ENCODE measurements around the gene ANAPC2. TPM values are rescaled to one million over a fixed set of nuclear protein-coding genes. Genes with fewer than 3 reads are reported as not detected.

The ANAPC2 gene
- total and polyA plus RNA-seq, 8 donors, result 22.2 to 122 (median 34.7) TPM

GRCh38 chr9:137141050-137141810 lies 47.1 kb downstream of the ANAPC2 start:
- whole genome bisulfite sequencing, 2 donors, result 72 to 84% methylated on average over 17 of the region's 17 CpGs
- TF ChIP-seq CTCF (IDR thresholded peaks at IDR 0.05), result no peak
- FAIRE-seq, result no peak

GRCh38 chr9:137140151-137141012 lies 48.0 kb downstream of the ANAPC2 start:
- no peaks in the 10 kb centered on the region for H3K36me3 ChIP-seq
- intact Hi-C loops (cut with DNase I), result no loop called here
- peak in 1 of 6 donors; percentile 45 for DNase-seq
- WGBS, 2 donors, result 54 to 60% methylated on average over 26 of the region's 26 CpGs
- no peak for ATAC-seq
- FAIRE-seq, result no peak
- no peak overlapping the region for H3K27ac ChIP-seq
- no peak overlapping the region for H3K4me3 ChIP-seq
- TF ChIP-seq CTCF (IDR thresholded peaks at IDR 0.05), result no peak
- H3K9me3 ChIP-seq, result no peaks in the 10 kb centered on the region
- H3K4me1 ChIP-seq, result peaks cover 0 to 3% (median 0%) of the 10 kb centered on the region in 3 donors
- peaks cover 0 to 7% (median 4%) of the 10 kb centered on the region in 4 donors for H3K27me3 ChIP-seq

More at GRCh38 chr9:137141050-137141810, 47.1 kb downstream of the ANAPC2 start:
- Histone ChIP-seq H3K27me3 (peaks cover 0 to 7% (median 4%) of the 10 kb centered on the region in 4 donors), H3K9me3 (no peaks in the 10 kb centered on the region), H3K27ac (no peak overlapping the region), H3K36me3 (no peaks in the 10 kb centered on the region), H3K4me1 (peaks cover 0 to 3% (median 0%) of the 10 kb centered on the region in 3 donors), H3K4me3 (no peak overlapping the region)
- ATAC-seq, result no peak
- peak in 1 of 6 donors; percentile 54 for DNase-seq
- intact Hi-C loops (cut with DNase I), result no loop called here

GRCh38 chr9:137139468-137140150 lies 48.8 kb downstream of the ANAPC2 start:
- 26 to 28% methylated on average over 27 to 37 of the region's 37 CpGs for WGBS, 2 donors
- TF ChIP-seq CTCF (IDR thresholded peaks at IDR 0.05), result no peak
- no peak overlapping the region for H3K4me3 ChIP-seq
- no peak for FAIRE-seq
- no peak for ATAC-seq
- peak in 1 of 6 donors; percentile 69 for DNase-seq
- no peaks in the 10 kb centered on the region for H3K9me3 ChIP-seq
- no peak overlapping the region for H3K27ac ChIP-seq
- no peaks in the 10 kb centered on the region for H3K36me3 ChIP-seq
- intact Hi-C loops (cut with DNase I), result no loop called here
- H3K27me3 ChIP-seq, result peaks cover 0 to 7% (median 4%) of the 10 kb centered on the region in 4 donors
- H3K4me1 ChIP-seq, result peaks cover 0 to 3% (median 0%) of the 10 kb centered on the region in 3 donors

GRCh38 chr9:137138722-137139467 lies 49.5 kb downstream of the ANAPC2 start, which contains the start of gene GRIN1:
Gene GRIN1, plus strand, starts transcription at chr9:137139154. Its CDS starts 333 bp downstream, at chr9:137139487.
- TF ChIP-seq CTCF (IDR thresholded peaks at IDR 0.05), result no peak
- intact Hi-C loops (cut with DNase I), result no loop called here
- FAIRE-seq, result no peak
- Histone ChIP-seq H3K9me3 (no peaks in the 10 kb centered on the region), H3K27ac (no peak within 1 kb of the TSS), H3K36me3 (no peaks in the 10 kb centered on the region), H3K4me3 (peak within 1 kb of the TSS in 1 of 4 donors; percentile 28), H3K27me3 (peaks cover 0 to 7% (median 4%) of the 10 kb centered on the region in 4 donors), H3K4me1 (peaks cover 0 to 3% (median 0%) of the 10 kb centered on the region in 3 donors)
- WGBS, 2 donors, result 5 to 7% methylated on average over 41 to 104 of the region's 104 CpGs
- ATAC-seq, result peak; percentile 78 to 94 (median 86)
- peak in 4 of 6 donors; percentile 44 to 80 (median 71) for DNase-seq

All from pancreas (tissue), 10 donors.